Endothelial cell of umbilical vein (primary cell): ENCODE measurements around the gene H19. TPM values are rescaled to one million over a fixed set of nuclear protein-coding genes. Genes with fewer than 3 reads are reported as not detected.

Experiments used
- BruUV-seq: library from RNA; stranded (reverse); fragments of 400-500 nt; replicated peaks from 2 replicates; lab custom pipeline; 2021; lab: Mats Ljungman, UMichigan
- CTCF ChIA-PET: fragments of 300-600, 350-600 bp; sonication (Branson Sonifier 250); formaldehyde crosslinking; loops from one replicate; lab custom pipeline; 2021; ENCODE audit warnings: antibody characterized with exemption, inconsistent platforms; lab: Charles Lee
- POLR2A ChIA-PET: fragments of 300-600, 350-600 bp; sonication (Branson Sonifier 250); formaldehyde crosslinking; loops from one replicate; lab custom pipeline; 2021; ENCODE audit warnings: antibody characterized with exemption, inconsistent platforms; lab: Charles Lee
- DNase-seq: peaks from one replicate; pipeline ENCODE4 v3.0.0-alpha.2; 2011; ENCODE audit warnings: low read depth, low spot score
- FAIRE-seq: peaks from 2 replicates; lab custom pipeline; 2011; peaks lifted over from hg19 to GRCh38; lab: Jason Lieb, UNC
- H2AFZ ChIP-seq: 2 replicates; pipeline ENCODE4 v1.6.0; 2012; ENCODE audit warnings: low read depth, low read length, control low read depth, inconsistent platforms
- H3K27ac ChIP-seq: 2 replicates; pipeline ENCODE4 v1.5.1; 2011; ENCODE audit warnings: low read depth, mild to moderate bottlenecking, control low read depth, low read length, moderate library complexity; ENCODE audit not compliant: insufficient read depth
- H3K27me3 ChIP-seq, 2 experiments: 2 replicates each; pipeline versions ENCODE4 v1.6.0 to v1.6.1; 2011; ENCODE audit warnings: low read length in 2 of 2, mixed read lengths in 1 of 2; ENCODE audit not compliant: control insufficient read depth in 2 of 2, insufficient read depth in 2 of 2
- H3K36me3 ChIP-seq, 2 experiments: 2 replicates in 1 of 2; 3 replicates in 1 of 2; pipeline ENCODE4 v1.5.1; 2011; ENCODE audit warnings: low read length in 2 of 2, mild to moderate bottlenecking in 1 of 2, moderate library complexity in 1 of 2; ENCODE audit not compliant: control insufficient read depth in 2 of 2, insufficient read depth in 2 of 2; ENCODE audit errors: extremely low read depth in 1 of 2
- H3K4me1 ChIP-seq: 3 replicates; pipeline ENCODE4 v1.5.1; 2011; ENCODE audit warnings: mild to moderate bottlenecking, low read length; ENCODE audit not compliant: control insufficient read depth, insufficient read depth; ENCODE audit errors: extremely low read depth
- H3K4me2 ChIP-seq: 2 replicates; pipeline ENCODE4 v1.6.1; 2011; ENCODE audit warnings: low read length, control low read depth, mixed read lengths; ENCODE audit not compliant: insufficient read depth
- H3K4me3 ChIP-seq, 3 experiments: fragments of 200-600 bp in 1 of 3; sonication (generic), shearing (Covaris generic) in 1 of 3; replicated peaks in 1 of 3; 2 replicates each; pipeline ENCODE4 v1.5.1; 2011 to 2016; ENCODE audit warnings: control low read depth in 3 of 3, low read length in 3 of 3, mild to moderate bottlenecking in 2 of 3, inconsistent platforms in 1 of 3, low read depth in 1 of 3, moderate library complexity in 1 of 3; ENCODE audit not compliant: insufficient read depth in 1 of 3
- H3K79me2 ChIP-seq: 2 replicates; pipeline ENCODE4 v1.6.0; 2012; ENCODE audit warnings: low read length, inconsistent platforms; ENCODE audit not compliant: control insufficient read depth, insufficient read depth
- H3K9ac ChIP-seq: replicated peaks from 2 replicates; pipeline ENCODE3; 2011; ENCODE audit warnings: low read length, control low read depth; ENCODE audit not compliant: insufficient read depth; ENCODE audit errors: extremely low read depth
- H3K9me1 ChIP-seq: replicated peaks from 3 replicates; pipeline ENCODE4 v1.6.0; 2011; ENCODE audit warnings: mild to moderate bottlenecking, low read length; ENCODE audit not compliant: control insufficient read depth, insufficient read depth; ENCODE audit errors: extremely low read depth
- H3K9me3 ChIP-seq: replicated peaks from 2 replicates; pipeline ENCODE4 v1.5.1; 2012; ENCODE audit warnings: low read length, inconsistent platforms; ENCODE audit not compliant: control insufficient read depth, insufficient read depth
- H4K20me1 ChIP-seq: replicated peaks from 2 replicates; pipeline ENCODE3; 2011; ENCODE audit warnings: mild to moderate bottlenecking, low read length; ENCODE audit not compliant: control insufficient read depth, insufficient read depth; ENCODE audit errors: extremely low read depth
- CTCF ChIP-seq, 2 donors: IDR thresholded peaks; 1 replicate in 1 of 2; 2 replicates in 1 of 2; pipeline ENCODE4 v1.5.1; 2011; ENCODE audit warnings: low read length in 2 of 2, mild to moderate bottlenecking in 2 of 2, moderate library complexity in 2 of 2, control low read depth in 1 of 2, inconsistent platforms in 1 of 2, low read depth in 1 of 2; ENCODE audit not compliant: insufficient read depth in 1 of 2; ENCODE audit errors: extremely low read depth in 1 of 2
- EZH2 ChIP-seq: IDR thresholded peaks from 2 replicates; pipeline ENCODE4 v1.6.1; 2012; ENCODE audit warnings: borderline replicate concordance, low read depth, mild to moderate bottlenecking, moderate library complexity, low read length, inconsistent platforms; ENCODE audit not compliant: severe bottlenecking
- FOS ChIP-seq: IDR thresholded peaks from 2 replicates; pipeline ENCODE4 v1.6.1; 2011; ENCODE audit warnings: mild to moderate bottlenecking, low read length, moderate library complexity, borderline replicate concordance; ENCODE audit not compliant: insufficient read depth
- GATA2 ChIP-seq: IDR thresholded peaks from 2 replicates; pipeline ENCODE4 v1.7.0; 2011; ENCODE audit warnings: low read depth, mild to moderate bottlenecking, moderate library complexity, mixed read lengths, low read length; ENCODE audit not compliant: insufficient read length, insufficient read depth
- JUN ChIP-seq: IDR thresholded peaks from 2 replicates; pipeline ENCODE4 v1.6.1; 2011; ENCODE audit warnings: borderline replicate concordance, low read depth; ENCODE audit not compliant: insufficient read length, insufficient read depth
- MAX ChIP-seq: IDR thresholded peaks from 2 replicates; pipeline ENCODE4 v1.6.1; 2011; ENCODE audit not compliant: insufficient read depth, insufficient read length
- MYC ChIP-seq: IDR thresholded peaks from one replicate; pipeline ENCODE4 v1.6.1; 2011; ENCODE audit warnings: mild to moderate bottlenecking, low read depth, low read length
- POLR2A ChIP-seq: IDR thresholded peaks from 2 replicates; pipeline ENCODE4 v1.6.1; 2012; ENCODE audit warnings: low read depth, mild to moderate bottlenecking, control low read depth, low read length
- POLR2AphosphoS5 ChIP-seq: IDR thresholded peaks from 2 replicates; pipeline ENCODE4 v1.6.1; 2012; ENCODE audit warnings: low read depth, mild to moderate bottlenecking, control low read depth, low read length, moderate library complexity; ENCODE audit not compliant: insufficient read depth
- dilution Hi-C: fragments of 300-500 bp; cut with MboI; formaldehyde crosslinking; loops from one replicate; pipeline ENCODE4 v1.15.0; 2019; ENCODE audit warnings: low sequenced_read_pairs; ENCODE audit not compliant: extremely low pct_ligation_motif_present
- intact Hi-C: fragments of 100-400 bp; cut with micrococcal nuclease; formaldehyde crosslinking; loops from one replicate; pipeline ENCODE4 v1.10.0; 2022
- polyA plus RNA-seq, 4 experiments: library from polyadenylated mRNA; depleted of rRNA in 3 of 4; stranded (reverse) in 3 of 4; unstranded in 1 of 4; fragments of >200 nt; gene quantifications; 2 replicates each; pipeline versions ENCODE4 v1.2.1 to v1.2.3, GENCODE V29; 2011 to 2012; ENCODE audit warnings: missing spikeins in 1 of 4
- total RNA-seq: library from RNA; stranded (reverse); gene quantifications from 2 replicates; pipeline ENCODE4 v1.2.3, GENCODE V29; 2021

Gene H19
- total and polyA plus RNA-seq, 2 donors (not counting 3 experiments of a cell fraction or from before 2014, with no cell fraction given) = 0.21 to 3.2 TPM

- H3K9me3 ChIP-seq = no peaks in the 10 kb centered on the region
- no peak overlapping the region for H3K27ac ChIP-seq
- no peaks in the 10 kb centered on the region for H3K36me3 ChIP-seq
- no peak overlapping the region for H3K9ac ChIP-seq
- no peaks in the 10 kb centered on the region for H3K79me2 ChIP-seq
- TF ChIP-seq GATA2 = no peak
- TF ChIP-seq EZH2 = no peak
- TF ChIP-seq CTCF (IDR thresholded peaks at IDR 0.05; ENCODE audit: extremely low read depth in 1 of 2, insufficient read depth in 1 of 2, low read depth in 1 of 2, low read length in 2 of 2) = no peak
- TF ChIP-seq MYC = no peak
- no peak for TF ChIP-seq POLR2A
- TF ChIP-seq POLR2AphosphoS5 = no peak
- TF ChIP-seq MAX = no peak
- no peak for TF ChIP-seq JUN
- no peak for TF ChIP-seq FOS
- peaks cover 0 to 1% of the 10 kb centered on the region in 2 experiments for H3K27me3 ChIP-seq
- CTCF ChIA-PET = no interaction called here
- FAIRE-seq = no peak
- BruUV-seq = no TSS peak
- no peak overlapping the region for H3K4me2 ChIP-seq
- POLR2A ChIA-PET = no interaction called here
- intact Hi-C loops = no loop called here
- no peak overlapping the region for H2AFZ ChIP-seq
- no peaks in the 10 kb centered on the region for H3K4me1 ChIP-seq
- no peaks in the 10 kb centered on the region for H3K9me1 ChIP-seq
- no peak overlapping the region for H3K4me3 ChIP-seq
- no peaks in the 10 kb centered on the region for H4K20me1 ChIP-seq
- dilution Hi-C loops = no loop called here
- DNase-seq = no peak
Observed at GRCh38 chr11:2041963-2042362, 44.3 kb upstream of the H19 start.
